Stimulated activated CD8-positive, alpha-beta memory T cell treated with anti-CD3 and anti-CD28 coated beads, Interleukin-7, amount 100 ng/mL, for 1 hour (primary cell): ENCODE measurements around the gene C19orf67.
A peak's percentile ranks its signal among the peaks of the same experiment; 100 is the strongest.

ENCODE experiments used
- DNase-seq, 2 donors: peaks; one replicate each; pipeline ENCODE4 v3.0.0-alpha.2; 2020; ENCODE audit warnings: low read depth in 2 of 2

The C19orf67 gene

DNA sequence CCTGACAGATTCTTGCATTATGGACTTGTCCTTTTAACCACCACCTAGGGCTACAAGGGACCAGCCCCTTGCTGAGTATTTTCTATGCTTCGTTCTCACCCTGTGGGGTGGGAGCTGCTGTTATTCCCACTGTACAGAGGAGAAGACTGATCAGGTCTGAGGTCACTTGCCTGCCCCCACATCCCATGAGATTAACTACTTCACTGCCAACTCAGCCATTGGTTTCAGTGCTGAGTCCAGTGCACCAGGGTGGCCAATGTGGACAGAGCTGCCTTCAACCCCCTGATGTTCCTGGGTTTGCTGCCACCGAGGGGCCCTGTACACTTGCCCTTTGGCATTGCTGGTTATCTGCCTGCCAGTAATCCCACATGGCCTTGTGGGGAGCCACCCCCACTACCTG lies 25.1 kb upstream of the C19orf67 start:
- no peak for DNase-seq

DNA sequence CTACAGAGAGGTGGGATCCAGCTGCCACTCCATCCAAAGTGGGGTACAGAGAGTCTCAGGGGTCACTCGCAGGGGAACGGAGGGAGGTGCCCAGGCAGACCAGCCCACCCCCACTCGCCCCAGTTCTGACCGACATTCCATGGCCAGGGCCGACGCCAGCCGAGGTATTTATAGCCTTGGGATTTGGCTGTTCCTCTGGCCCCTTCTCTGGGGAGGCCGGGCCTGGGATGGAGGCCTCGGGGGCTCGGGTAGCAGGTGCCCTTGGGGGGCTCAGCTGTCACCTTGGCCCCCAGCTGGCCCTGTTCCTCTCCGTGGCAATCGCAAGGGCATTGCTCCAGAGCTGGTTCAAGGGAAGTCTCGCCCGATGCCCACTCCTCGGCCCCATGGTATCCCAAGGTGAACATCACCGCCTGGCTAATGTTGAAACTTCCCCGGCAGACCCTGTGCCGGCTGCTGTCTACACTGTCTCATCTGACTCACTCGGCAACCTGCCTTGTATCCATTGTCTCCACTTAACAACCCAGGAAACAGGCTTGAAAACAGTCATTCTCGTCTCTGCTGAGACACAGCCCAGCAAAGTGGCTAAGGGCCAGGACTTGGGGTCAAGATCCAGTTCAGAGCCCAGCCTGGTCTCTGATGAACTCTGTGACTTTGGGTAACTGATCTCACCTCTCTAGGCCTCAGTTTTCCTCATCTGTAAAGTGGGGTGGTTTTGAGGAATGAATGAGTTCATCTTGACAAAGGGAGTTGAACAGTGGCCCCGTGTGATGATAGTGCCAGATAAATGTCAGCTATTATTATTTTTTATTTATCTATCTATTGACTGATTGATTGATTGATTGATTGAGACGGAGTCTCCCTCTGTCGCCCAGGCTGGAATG lies 22.2 kb upstream of the C19orf67 start:
- no peak for DNase-seq

DNA sequence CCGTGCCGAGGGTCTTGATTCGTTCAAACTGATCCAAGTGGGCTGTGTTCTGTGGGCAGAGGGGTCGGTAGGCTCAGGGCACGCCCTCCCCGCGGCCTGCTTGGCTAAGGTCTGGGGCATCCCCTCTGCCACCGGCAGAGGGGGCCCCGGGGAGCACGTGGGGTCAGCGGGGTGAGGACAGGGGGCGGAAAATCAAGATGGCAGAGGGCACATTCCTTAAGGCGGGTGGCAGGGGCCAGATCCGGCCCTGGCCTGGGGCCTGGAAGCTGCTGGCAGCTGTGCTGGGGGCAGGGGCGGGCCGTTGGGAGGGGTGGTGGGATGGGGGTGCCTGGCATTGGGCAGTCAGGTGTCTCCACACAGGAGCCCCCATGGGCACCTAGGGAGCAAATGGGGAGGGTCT lies 21.3 kb upstream of the C19orf67 start:
- no peak for DNase-seq

DNA sequence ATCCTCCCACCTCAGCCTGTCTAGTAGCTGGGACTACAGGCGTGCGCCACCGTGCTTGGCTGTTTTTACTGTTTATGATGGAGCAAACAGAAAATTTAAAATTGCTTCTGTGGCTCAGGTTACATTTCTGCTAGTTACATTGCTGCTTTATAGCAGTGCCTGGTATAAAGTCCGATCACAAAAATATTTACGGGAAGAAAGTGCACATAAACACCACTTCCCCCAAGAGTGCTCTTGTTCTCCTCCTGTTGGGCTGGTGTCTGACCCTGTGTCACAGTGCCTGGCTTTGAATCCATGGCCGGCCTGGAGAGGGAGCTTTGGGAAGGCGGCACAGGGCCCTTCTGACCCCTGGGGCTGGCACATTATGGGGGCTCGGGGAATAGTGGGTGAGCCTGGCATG lies 20.1 kb upstream of the C19orf67 start:
- DNase-seq, result no peak

DNA sequence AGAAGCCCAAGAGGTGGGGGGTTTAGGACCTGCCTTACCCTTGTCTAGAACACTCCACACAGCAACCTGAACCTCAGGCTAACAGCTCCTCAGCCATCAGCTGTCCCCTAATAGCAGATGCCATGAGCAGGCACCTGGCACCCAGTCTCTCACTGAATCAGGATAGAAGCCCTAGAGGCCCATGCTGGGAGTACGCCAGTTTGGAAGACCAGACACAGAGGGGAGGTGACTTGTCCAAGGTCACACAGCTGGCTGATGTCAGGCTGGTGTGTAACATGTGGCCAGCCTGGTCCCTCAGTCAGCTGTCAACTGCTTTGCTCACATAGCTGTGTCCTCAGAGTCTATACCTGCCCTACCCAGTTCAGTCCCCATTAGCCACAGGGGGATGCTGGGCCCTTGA lies 17.7 kb upstream of the C19orf67 start:
- DNase-seq, result no peak

DNA sequence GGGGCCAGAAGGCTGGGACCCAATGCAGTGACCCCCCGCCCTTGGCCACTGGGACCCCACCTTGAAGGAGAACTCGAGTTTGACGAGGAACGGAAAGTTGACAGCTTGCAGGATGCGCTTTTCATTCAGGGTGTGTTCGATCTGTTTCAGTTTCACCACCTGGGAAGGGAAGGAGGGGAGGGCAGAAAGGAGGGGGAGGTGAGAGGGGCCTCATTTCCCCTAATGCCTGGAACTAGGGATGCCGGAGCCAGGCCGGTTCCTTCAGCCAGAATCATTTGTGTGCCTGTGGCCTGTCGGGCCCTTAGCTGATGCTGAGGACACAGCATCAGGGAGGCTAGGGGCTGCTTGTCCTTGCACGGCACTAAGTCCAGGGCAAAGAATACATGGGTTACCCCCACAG lies 17.2 kb upstream of the C19orf67 start:
- DNase-seq, result no peak

DNA sequence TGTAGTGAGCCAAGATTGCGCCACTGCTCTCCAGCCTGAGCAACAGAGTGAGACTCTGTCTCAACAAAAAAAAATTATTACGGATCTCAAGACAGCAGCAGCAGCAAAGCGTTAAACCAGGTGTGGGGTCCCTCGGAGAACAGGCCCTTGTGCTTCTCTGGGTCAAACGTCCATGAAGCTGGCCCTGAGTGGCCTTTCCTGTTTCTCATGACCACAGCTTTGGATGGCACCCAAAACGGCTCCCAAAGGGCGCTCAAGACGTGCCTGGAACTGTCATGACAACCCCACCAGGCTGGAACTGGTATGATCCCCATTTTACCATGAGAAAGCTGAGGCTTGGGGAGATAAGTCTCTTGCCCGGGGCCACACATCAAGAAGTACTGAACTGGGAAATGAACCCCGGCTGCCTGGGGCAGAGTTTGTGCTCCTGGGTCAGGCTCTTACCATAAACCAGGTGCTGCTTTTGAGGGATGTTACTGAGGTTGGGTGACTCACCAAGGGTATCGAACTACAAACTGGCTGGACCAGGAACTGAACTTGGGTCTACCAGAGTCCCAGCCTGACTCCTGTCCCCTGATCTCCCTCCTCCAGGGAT lies 16.6 kb upstream of the C19orf67 start:
- no peak for DNase-seq

DNA sequence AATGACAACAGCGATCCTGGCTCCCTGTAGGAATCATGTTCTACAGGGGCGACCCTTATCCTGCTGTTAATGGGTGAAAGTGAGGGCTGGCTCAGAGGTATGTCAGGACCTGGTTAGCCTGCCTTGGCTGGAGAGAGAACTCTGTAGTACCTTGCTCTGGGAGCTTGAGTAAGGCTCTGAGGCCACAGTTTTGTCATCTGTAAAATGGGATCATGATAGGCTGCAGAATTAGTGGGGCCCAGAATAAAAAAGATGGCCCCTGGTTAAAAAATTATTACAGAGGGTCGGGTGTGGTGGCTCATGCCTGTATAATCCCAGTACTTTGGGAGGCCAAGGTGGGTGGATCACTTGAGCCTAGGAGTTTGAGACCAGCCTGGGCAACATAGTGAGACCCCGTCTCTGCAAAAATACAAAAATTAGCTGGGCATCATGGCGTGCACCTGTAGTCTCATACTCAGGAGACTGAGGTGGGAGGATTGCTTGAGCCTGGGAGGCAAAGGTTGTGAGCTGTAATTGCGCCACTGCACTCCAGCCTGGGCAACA lies 15.5 kb upstream of the C19orf67 start:
- no peak for DNase-seq

DNA sequence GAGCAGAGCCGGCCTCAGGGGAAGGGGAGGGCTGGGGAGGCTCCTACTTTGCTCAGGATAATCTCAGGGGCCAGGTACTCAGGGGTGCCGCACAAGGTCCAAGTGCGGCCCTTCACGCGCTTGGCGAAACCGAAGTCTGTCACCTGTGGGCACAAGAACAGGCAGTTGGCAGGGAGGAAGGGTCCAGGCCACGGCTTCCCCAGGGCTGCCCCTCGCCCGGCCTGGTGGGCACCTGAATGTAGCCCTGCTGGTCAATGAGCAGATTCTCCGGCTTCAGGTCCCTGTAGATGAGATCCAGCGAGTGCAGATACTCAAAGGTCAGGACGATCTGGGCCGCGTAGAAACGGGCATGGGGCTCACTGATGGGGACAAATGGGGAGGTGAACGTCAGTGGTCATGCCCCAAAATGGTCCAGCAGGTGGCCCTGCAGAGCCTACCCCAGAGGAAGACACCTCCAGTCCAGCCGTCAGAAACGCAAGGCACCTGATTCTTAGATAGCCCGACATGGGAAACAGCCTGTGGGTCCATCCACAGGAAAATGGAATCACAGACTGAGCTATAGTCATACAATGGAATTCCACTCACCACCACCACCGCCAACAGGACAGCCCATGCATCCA lies 12.1 kb upstream of the C19orf67 start:
- DNase-seq, result no peak

DNA sequence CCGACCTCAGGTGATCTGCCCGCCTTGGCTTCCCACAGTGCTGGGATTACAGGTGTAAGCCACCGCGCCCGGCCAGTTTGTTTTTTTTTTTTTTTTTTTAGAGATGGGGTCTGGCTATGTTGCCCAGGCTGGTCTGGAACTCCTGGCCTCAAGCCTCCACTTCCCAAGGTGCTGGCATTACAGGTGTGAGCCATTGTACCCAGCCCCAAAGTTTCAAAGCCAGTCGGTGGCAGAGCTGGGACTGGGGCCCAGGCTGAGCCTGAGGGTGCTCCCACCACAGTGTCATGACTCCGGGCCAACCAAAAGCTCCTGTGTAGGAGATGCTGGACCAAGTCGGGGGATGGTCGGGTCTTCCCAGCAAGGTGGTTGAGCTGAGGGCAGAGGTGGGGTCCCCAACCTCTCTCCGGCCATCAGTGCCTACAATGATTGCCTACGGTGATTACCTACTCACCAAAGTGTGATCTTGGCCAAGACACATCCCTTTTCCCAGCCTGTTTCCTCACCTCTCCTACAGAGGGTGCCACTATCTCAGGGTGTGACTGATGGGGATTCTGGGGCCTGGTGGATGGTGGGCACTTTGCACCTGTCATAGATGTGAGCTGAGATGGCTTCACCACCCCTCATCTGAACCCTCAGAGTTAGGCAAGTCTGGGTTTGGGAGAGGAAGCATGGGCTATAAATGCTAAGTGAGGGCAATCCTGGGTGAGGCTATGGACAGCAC lies 10.8 kb upstream of the C19orf67 start:
- DNase-seq, result no peak

DNA sequence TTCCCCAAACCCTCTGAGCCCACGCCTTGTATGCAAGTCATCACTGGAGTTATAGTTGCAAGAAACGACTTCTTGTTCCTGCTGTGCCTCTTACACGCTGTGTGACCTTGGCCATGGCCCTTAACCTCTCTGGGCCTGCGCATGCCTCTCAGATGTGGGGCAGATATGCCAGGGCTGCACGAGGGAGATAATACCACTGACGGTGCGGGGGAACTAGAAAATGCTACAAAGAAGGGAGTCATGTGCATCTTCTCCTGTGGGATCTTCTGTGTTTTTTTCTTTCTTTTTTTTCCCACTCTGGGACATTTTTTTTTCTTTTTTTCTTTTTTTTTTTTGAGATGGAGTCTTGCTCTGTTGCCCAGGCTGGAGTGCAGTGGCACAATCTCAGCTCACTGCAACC lies 9.3 kb upstream of the C19orf67 start:
- no peak for DNase-seq

DNA sequence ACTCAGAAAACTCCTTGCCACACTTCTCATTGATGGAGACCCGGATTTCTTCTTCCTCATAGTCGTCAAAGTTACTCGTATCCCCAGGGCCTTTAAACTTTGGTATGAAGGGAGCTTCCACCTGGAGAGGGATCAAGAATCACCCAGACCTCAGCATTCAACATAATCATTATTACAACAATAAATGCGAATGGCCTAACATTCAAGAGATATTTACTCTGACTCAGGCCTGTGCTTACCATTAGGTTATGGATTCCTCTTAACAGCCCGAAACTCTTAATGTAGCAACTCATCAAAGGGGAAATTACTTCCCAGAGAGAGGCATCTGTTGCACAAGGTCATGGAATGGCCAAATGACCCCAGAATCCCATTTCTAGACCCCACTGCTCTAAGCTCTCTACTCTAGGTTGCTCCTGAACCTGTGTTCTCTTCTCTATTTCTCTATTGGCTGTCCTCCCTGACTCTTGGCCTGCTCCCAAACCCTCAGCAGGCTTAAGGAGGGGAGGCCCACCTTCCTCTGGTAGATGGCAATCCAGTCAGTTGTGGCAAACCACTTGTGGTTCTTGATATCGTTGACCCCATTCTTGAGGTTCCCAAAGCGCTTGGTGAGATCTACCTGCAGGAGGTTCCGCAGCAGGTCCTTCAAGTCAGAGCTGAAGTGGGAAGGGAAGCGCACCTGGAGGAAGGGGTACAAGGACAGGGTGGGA lies 7.7 kb upstream of the C19orf67 start:
- DNase-seq, result no peak

DNA sequence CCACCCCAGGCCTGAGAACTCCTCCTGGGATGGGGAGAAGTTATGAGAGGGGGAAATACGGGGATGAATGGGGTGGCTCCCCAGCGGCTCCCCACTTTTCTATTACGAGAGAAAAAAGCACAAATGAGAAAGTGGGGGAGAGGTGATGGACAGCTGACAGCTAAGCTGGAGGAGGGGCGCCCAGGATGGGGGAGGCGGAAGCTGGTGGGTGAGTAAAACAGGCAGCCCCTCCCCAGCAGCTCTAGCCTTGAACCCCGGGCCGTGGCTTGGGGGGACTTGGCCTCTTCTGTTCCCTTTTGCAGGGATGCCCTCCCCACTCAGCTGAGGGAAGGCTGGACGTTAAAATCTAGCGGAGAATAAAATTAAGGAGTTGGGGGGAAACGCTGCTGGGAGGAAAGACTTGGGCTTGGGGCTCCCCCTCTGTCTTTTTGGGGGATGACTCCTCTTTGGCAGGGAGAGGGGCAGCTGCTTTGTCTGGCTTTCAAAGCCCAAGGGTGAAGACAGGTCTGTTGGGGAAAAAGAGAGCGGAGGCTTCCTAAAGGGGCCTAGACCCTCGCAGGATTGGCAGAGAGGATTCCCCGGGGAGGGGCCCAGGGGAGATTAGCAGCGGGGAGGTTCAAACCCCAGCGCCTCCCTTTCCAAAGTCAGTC lies 6.4 kb upstream of the C19orf67 start:
- DNase-seq, result no peak

DNA sequence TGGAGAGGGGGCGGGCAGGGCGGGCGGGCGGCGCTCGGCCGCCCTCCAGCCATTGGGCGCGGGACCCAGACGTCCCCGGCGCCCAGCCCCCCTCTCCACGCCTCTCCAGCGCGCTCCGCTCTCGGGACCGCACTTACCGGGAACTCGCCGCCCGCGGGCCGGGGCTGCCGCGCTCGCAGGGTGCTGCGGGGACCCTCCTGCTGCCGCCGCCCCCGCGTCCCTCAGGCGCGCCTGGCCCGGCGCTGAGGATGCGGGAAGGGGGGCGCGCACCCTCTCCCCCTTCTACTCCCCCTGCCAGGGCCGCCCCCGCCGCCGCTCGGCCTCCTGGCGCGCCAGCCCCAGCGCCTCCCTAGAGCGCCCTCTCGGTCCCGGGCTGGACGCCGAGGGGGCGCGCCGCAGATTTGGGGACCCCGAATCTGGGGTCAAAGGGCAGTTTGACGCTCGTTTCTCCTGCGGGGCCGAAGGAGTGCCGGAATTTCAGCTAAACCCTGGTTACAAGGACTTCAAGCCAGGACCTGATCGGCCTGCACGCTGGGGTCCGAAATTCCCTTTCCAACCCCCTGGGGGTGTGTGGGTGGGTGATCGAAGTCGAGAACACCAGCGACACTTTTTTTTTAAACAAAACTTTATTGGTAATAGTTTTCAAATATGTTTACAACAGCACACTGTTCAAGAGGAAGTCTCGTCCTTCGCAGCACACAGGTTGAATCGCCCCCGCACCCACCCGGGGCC lies 5.7 kb upstream of the C19orf67 start:
- no peak for DNase-seq

DNA sequence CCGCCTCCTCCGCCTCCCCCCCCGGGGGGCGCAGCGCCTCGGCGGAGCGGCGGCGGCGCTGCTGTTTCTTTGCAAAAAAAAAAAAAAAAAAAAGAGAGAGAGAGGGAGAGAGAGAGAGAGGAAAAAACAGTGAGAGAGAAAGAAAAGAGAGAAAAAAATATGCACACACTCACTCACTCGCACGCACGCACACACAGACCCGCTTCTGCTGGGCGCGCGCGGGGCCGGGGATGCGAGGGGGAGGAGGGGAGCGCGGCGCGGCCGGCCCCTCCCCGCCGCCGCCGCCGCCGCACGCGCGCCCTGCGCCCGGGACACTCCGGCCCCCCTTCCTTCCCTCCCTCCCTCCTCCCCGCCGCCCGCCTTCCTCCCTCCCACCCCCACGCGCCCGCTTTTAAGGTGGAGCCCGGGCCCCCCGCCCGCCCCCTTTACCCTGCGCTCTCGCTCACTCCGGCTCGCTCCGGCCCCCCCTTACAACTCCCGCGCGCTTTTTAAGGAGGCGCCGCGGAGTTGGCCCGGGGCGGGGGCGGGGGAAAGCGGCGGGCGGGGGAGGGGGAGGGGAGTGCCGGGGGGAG lies 5.0 kb upstream of the C19orf67 start, which contains the start of gene SAMD1:
SAMD1 (minus strand) TSS at position 243 of the 572 bp plus-strand sequence.
- DNase-seq, result peak; percentile 73 to 75

DNA sequence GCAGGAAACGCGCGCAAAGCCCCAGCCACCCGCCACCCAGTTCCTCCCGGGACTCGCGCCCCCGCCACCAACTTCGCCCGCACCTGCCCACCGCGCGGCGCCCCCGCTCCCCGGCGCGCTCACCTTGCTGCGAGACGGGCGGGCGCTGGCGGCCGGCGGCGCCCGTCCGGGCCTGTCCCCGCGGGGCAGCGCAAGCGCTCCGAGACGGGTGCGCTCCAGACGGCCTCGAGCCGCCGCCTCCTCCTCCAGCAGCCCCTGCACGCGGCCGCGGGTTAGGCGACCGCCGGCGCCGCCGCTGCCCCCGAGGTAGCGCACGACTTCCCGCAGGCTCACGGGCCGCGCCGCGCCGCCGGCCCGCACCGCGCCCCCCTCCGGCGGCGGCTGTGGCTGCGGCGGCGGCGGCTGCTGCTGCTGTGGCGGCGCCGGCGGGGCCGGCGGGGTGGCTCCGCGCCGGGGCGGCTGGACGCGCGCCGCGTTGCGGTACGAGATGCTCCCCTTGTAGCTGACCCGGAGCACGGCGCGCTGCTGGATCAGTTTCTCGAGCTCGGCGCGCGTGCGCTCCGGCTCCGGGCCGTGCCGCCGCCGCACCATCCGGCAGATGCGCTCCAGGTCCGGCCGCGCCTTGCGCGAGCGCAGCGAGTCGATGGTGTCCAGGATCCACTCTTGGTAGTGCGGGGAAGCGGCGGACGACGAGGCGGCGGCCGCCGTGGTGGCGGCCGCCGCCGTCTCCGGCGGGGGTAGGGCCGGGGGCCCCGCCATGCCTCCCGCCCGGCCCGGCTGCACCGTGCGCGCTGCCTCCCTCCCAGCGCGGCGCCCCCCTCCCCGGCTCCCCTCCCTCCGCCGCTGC lies 4.3 kb upstream of the C19orf67 start:
- DNase-seq, result no peak

DNA sequence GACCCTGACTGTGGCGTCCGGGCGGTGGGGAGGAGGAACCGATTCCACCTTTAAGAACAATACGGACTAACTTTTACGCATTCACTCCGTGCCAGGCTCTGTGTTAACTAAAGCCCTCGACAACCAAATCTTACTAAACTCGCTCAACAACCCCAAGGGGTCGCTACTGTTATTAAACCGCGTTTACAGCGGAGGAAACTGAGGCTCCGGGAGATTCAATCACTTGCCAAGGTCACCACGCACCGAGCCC lies 3.8 kb upstream of the C19orf67 start:
- DNase-seq, result no peak

DNA sequence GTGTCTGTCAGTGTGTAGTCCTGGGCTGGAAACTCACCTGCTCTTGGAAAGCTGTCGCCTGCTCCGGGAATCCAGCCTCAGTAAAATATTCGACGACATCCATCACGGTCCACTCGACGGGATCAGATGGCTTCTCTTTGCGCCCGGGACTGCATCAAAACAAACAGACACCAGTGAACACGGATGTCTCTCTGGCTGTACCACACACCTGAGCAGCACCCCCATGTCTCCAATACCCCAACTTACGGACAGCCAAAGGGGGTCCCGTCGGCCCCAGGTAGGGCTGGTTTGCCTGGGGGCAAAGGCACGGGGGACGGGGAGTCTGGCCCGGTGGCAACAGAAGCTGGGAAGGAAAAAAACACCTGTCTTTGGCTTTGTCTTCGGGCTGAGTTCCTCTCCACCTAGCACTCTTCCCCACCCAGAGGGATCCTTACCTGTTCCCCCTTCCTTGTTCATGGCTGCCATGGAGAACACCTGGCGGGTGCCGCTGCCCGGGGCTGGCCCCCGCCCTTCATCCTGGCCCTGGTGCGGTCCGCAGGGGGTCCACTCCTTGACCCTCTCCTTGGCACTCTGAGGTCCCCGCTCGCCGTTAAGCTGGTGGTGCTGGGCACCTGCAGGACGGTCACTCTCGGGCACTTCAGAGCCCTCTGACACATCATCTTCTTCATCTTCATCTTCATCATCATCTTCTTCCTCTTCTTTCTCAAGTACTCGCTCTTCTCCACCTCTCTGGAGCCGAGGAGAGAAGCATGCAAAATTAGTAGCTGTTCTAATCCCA lies 3.2 kb upstream of the C19orf67 start:
- DNase-seq, result no peak
